ENCODE measurements around the gene LCP2. TPM values are rescaled to one million over a fixed set of nuclear protein-coding genes. Genes with fewer than 3 reads are reported as not detected.
"Not testable (repeated sequence)": the region's sequence is repeated elsewhere in the genome, so short reads cannot be mapped to it uniquely, and the experiment has no call there.

The LCP2 gene
- polyA plus RNA-seq, 6 donors from 2014 or later: 2.9 to 28.7 (median 9.5) TPM

DNA sequence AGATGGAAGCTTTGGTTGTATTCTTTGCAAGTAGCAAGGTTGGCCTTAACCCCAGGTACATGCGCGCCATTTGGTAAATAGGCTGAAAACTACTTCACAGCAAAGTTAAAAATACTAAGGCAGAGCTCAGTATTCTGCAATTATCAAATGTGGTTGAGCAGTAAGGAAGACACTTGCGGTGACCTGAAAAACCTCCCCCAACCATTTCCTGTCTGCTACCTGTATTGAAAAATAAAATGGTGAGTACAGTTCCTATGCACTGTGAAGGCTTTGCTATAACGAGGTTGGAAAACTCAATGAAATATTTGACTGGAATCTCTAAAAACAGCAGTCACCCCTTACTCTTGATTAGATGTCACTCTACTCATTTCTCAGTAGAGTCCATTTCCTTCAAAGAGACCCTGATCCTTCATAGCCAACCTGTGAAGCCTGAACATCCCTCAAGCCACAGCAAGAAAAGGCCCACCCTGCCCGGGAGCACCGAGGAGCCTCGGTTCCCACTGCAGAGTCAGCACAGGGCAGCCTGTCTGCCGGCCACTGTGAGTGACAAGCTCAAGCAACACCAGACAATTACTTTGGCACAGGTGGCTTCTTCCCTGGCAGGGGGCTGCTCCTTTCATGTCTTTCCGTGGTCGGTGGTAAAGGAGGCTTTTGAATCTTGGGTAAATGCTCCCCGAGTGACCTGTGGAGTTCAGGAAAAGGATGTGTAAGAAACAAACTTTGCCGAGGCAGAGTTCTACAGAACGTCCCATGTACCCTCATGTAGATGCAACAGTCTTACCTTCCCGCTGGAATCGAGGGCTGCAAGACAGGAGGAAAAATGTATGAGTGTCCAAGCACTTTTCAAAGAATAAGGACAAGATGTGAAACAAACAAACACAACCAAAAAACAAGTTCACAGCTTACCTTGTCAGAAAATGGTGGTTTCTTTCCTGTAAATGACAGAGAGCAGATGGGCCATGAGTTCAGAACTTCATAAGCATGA is 35.2 kb downstream of the LCP2 start:
- ATAC-seq (ENCODE audit: low read depth in 2 of 2) (no peak), DNase-seq (no peak)
- no peak overlapping the region for H3K27ac Mint-ChIP-seq
- H3K9me3 Mint-ChIP-seq: no peaks in the 10 kb centered on the region
- no peak overlapping the region for H3K4me3 Mint-ChIP-seq
- peaks cover 0 to 31% of the 10 kb centered on the region in 2 donors for H3K36me3 Mint-ChIP-seq
- peaks cover 0 to 7% (median 5%) of the 10 kb centered on the region in 3 donors for H3K27me3 Mint-ChIP-seq
- peaks cover 0 to 1% (median under 1%) of the 10 kb centered on the region in 3 donors for H3K4me1 Mint-ChIP-seq

DNA sequence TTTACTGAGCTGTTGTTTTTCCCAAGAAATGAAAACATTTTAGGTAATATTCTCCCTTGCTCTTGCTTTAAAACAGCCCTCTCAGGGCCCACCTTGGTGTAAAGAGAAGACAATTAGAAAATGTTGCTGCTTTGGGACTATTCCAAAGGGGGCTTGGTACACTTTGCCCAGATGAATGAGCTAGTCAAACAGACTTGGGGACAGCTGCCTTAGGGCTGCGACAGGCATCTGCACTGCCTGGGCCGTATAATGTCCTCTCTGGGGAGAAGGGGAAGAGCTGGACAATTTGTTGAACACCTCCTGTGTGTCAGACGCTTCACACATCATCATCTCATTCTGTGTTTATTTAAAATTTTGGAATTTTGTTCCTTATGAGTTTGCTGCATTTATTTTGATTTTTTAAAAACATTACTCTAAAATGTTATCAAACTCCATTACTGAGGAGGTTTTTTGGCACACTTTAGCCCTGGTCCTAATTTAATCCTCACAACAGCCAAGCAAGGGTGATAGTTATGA is 36.0 kb downstream of the LCP2 start:
- ATAC-seq (ENCODE audit: low read depth in 2 of 2) (no peak), DNase-seq (no peak)
- H3K27me3 Mint-ChIP-seq: peaks cover 0 to 3% (median 0%) of the 10 kb centered on the region in 3 donors
- no peaks in the 10 kb centered on the region for H3K9me3 Mint-ChIP-seq
- peaks cover 0 to 39% of the 10 kb centered on the region in 2 donors for H3K36me3 Mint-ChIP-seq
- no peak overlapping the region for H3K27ac Mint-ChIP-seq
- no peak overlapping the region for H3K4me3 Mint-ChIP-seq
- no peaks in the 10 kb centered on the region for H3K4me1 Mint-ChIP-seq

DNA sequence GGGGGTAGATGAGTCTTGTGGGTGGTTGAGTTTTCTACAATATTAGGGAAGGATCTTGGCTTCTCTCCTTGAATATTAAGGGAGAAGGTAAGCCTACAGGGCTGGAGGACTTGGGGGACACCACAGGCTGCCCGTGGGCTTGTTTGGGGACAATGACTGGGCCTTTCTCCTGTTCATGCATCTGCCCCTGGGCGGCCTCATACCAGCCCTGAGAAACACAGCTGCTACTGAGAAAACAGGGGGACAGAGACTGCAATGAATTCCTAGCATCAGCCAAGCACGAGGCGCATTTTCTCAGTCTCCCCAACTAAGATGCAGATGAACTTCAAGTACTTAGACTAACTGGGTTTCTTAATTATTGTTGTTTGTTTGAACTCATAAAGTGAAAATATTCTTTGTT is 40.2 kb downstream of the LCP2 start:
- Mint-ChIP-seq H3K4me3 (no peak overlapping the region), H3K27ac (no peak overlapping the region), H3K4me1 (no peaks in the 10 kb centered on the region), H3K27me3 (no peaks in the 10 kb centered on the region), H3K36me3 (peaks cover 0 to 46% of the 10 kb centered on the region in 2 donors), H3K9me3 (no peaks in the 10 kb centered on the region)
- DNase-seq (no peak), ATAC-seq (ENCODE audit: low read depth in 2 of 2) (no peak)

DNA sequence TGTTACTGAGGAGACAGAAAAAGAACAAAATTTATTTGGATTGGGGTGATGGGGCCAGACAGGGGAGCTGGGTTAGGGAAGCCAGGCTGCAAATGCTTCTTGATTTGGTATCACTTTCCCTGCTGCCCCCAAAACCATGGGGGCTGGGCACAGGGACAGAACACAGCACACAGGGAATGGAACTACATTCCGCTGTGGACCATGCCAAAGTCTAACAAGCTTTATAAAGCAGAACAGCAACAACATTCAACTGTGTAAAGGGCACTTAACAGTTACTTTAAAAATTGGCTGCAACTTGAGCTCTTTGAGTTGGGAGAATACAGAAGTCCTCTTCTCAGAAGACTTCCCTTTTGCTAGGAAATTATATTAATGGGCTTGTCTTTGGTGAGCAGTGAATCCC is 41.0 kb downstream of the LCP2 start:
- Mint-ChIP-seq H3K4me3 (no peak overlapping the region), H3K27ac (no peak overlapping the region), H3K4me1 (no peaks in the 10 kb centered on the region), H3K27me3 (no peaks in the 10 kb centered on the region), H3K9me3 (no peaks in the 10 kb centered on the region), H3K36me3 (peaks cover 0 to 48% of the 10 kb centered on the region in 2 donors)
- ATAC-seq (ENCODE audit: low read depth in 2 of 2) (no peak), DNase-seq (no peak)

DNA sequence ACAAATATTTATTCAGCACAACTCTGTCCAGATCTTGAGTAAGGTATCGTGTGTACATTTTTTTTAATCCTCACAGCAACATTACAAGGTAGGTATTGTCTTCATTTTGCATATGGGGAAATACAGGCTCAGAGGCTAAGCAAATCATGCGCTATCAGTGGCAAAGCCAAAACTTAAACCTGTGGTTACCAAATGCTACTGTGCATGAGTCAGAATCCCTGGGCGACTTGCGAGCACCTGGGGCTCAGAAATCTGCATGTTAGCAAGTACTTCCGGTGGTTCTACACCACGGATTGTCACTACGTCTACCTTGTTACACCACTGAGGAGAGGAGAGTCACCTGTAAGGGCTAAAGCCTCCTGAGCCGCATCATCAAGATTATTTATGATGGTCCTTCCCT is 43.5 kb downstream of the LCP2 start:
- H3K27me3 Mint-ChIP-seq: no peaks in the 10 kb centered on the region
- no peaks in the 10 kb centered on the region for H3K9me3 Mint-ChIP-seq
- no peak for DNase-seq
- peaks cover 9 to 53% of the 10 kb centered on the region in 2 donors for H3K36me3 Mint-ChIP-seq
- no peak overlapping the region for H3K4me3 Mint-ChIP-seq
- H3K4me1 Mint-ChIP-seq: no peaks in the 10 kb centered on the region
- H3K27ac Mint-ChIP-seq: no peak overlapping the region
- ATAC-seq (ENCODE audit: low read depth in 2 of 2): peak; percentile 61 to 84

DNA sequence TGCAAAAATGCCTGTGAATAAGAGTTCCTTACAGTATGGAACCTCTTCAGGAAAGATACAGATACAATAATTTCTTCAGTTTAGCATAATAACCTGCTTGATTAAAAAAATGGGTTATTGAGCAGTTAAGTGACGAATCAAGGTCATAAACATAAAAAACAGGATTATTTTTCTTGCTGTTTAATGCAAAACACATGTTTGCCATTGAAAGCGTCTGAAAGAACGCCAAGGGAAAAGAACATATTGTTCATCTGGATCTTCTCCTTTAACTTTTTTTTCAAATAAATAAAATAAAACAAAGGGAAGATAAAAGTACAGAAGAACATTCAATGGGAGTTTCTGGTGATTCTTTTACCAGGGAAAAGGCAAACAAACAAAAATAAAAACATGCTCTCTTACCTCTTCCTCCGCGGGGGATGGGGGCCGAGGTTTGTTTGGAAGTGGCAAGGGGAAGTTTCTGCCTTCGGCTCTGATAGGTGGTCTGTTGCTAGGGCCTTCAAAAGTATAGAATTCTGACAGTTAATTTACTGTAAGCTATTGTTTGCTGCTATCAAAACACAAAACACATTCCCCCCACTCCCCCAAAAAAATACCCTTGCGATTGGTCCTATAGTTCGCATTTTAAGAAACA is 44.7 kb downstream of the LCP2 start:
- H3K9me3 Mint-ChIP-seq: no peaks in the 10 kb centered on the region
- peaks cover 11 to 48% of the 10 kb centered on the region in 2 donors for H3K36me3 Mint-ChIP-seq
- no peaks in the 10 kb centered on the region for H3K4me1 Mint-ChIP-seq
- H3K4me3 Mint-ChIP-seq: no peak overlapping the region
- no peak overlapping the region for H3K27ac Mint-ChIP-seq
- no peak for ATAC-seq (ENCODE audit: low read depth in 2 of 2)
- H3K27me3 Mint-ChIP-seq: no peaks in the 10 kb centered on the region
- no peak for DNase-seq

DNA sequence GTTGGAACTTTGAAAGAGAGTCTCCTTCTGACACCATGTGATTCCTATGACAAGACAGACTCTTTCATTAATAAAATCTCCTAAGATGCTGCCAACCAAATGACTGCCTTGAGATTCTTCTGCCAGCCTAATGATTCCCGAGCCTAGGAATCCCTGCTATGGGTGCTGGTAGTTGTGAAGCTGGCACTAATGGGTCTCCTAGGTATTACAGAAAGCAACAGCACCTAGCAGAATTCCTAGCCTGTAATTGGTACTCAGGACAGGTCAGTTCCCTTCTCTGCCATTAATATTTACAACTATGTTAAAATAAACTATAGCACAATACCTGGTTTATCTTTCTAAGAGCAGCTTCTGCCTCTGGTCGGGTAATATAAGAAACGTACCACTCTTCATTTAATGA is 45.5 kb downstream of the LCP2 start:
- H3K27me3 Mint-ChIP-seq: no peaks in the 10 kb centered on the region
- H3K27ac Mint-ChIP-seq: no peak overlapping the region
- no peak for DNase-seq
- no peak for ATAC-seq (ENCODE audit: low read depth in 2 of 2)
- no peaks in the 10 kb centered on the region for H3K9me3 Mint-ChIP-seq
- no peaks in the 10 kb centered on the region for H3K4me1 Mint-ChIP-seq
- H3K36me3 Mint-ChIP-seq: peaks cover 18 to 48% of the 10 kb centered on the region in 2 donors
- no peak overlapping the region for H3K4me3 Mint-ChIP-seq

DNA sequence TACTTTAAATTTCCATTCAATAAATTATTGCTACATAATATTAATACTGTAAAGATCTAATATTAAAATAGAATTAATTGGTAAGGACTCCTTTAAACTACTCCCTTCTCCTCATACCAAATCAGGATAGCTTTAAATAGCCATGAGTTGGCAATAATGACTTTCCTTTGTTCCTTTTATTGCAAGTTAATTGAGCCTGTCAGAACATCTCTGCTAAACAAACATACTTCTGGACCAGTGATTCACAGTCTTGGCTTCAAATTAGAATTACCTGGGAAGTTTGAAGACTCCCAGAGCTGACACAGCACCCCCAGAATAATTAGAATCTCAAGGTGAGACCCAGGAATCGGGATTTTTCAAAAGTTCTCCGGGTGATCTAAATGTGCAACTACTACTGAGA is 46.1 kb downstream of the LCP2 start:
- Mint-ChIP-seq H3K27me3 (no peaks in the 10 kb centered on the region), H3K4me1 (no peaks in the 10 kb centered on the region), H3K9me3 (no peaks in the 10 kb centered on the region), H3K36me3 (peaks cover 18 to 47% of the 10 kb centered on the region in 2 donors), H3K4me3 (no peak overlapping the region), H3K27ac (peak overlapping the region in 1 of 6 donors; percentile 4)
- no peak for ATAC-seq (ENCODE audit: low read depth in 2 of 2)
- no peak for DNase-seq

DNA sequence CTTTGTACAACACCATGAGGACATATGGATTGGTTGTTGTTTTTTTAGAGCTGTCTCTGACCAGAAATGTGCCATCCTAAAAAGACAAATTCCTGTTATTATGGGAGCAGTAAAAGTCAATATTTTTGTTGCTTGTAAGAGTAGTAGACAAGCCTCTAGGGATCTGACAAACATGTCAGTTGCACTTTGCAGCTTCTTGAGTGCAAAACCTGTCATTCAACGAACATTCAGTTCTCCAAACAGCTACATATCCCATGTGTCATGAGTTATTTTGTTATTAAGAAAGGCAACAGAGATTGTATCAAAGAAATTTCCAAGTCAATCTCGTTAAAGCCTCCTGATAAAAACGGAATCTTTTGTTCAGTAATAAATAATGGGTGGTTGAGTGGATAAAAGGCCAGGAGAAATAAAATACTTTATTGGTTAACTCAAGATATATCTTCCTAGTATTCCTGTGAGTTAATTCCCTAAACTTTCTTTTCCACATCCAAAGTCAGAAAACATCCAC is 46.7 kb downstream of the LCP2 start:
- H3K36me3 Mint-ChIP-seq: peaks cover 18 to 47% of the 10 kb centered on the region in 2 donors
- no peak for DNase-seq
- no peak for ATAC-seq (ENCODE audit: low read depth in 2 of 2)
- H3K27ac Mint-ChIP-seq: no peak overlapping the region
- no peak overlapping the region for H3K4me3 Mint-ChIP-seq
- no peaks in the 10 kb centered on the region for H3K9me3 Mint-ChIP-seq
- peaks cover 0 to 2% (median 0%) of the 10 kb centered on the region in 3 donors for H3K27me3 Mint-ChIP-seq
- H3K4me1 Mint-ChIP-seq: no peaks in the 10 kb centered on the region

DNA sequence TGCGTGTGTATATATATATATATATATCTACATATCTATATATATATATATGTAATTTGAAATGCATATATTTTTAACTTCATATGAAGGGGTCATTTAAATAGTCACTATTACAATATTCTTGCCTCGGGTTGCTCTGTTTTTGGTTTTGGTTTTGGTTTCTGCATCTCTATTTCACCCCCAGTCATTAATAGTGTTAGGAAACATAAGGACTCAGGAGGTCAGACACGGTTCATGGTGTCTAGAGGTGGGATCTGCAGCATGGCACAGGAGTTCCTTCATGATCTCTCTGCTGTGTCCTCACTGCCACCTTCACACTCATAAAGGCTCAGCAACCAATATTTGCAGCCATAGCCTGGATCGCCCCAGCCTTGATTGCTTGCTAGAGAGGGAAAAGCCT is 48.2 kb downstream of the LCP2 start:
- H3K27me3 Mint-ChIP-seq: peaks cover 0 to 6% (median 0%) of the 10 kb centered on the region in 3 donors
- DNase-seq (no peak), ATAC-seq (ENCODE audit: low read depth in 2 of 2) (no peak)
- no peaks in the 10 kb centered on the region for H3K9me3 Mint-ChIP-seq
- H3K36me3 Mint-ChIP-seq: peaks cover 18 to 45% of the 10 kb centered on the region in 2 donors
- H3K4me3 Mint-ChIP-seq: no peak overlapping the region
- H3K4me1 Mint-ChIP-seq: no peaks in the 10 kb centered on the region
- no peak overlapping the region for H3K27ac Mint-ChIP-seq

DNA sequence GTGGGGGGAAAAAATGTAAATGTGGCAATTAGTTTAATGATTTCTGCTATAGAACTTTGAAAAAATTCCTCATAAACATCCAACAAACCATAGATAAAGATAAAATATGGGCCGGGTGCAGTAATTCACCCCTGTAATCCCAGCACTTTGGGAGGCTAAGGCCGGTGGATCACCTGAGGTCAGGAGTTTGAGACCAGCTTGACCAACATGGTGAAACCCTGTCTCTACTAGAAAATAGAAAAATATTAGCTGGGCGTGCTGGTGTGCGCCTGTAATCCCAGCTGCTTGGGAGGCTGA is 48.7 kb downstream of the LCP2 start:
- H3K27ac Mint-ChIP-seq; H3K9me3 Mint-ChIP-seq; H3K4me1 Mint-ChIP-seq; H3K4me3 Mint-ChIP-seq; DNase-seq; ATAC-seq (ENCODE audit: low read depth in 2 of 2); H3K27me3 Mint-ChIP-seq: not testable (repeated sequence)
- H3K36me3 Mint-ChIP-seq: peaks cover 18 to 45% of the 10 kb centered on the region in 2 donors

DNA sequence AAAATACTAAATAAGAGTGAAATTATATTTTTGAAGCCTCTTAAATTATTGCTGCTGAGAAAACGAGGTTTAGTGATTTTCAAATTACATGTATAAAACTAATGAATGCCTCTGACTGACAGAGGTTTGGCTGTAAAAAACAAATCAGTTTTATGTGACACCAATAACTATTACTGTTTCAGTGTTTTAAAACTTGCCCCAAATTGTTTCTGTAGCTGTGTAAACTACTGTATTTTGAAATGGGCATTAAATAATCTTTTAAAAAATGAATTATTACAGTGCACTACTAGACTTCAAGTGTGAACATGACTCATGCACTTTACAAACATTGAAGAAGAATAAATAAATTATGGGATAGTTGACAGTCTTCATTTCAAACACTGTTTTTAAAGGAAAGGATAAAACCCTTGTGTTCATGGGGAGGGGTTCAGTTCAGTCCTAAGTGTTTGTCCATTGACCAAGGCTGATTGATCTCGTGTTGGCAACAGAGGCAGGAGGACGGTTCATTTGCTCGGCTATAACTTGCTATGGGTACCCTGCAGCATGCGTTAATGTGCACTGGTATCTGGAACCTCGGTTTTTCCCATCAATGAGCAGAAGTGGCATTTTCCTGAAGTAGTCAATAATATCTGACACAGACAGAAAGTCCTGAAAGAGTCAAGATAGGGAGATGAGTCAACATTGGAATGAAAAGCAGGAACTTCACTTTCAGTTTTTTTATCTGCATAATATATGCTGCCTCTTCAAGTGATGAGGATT is 49.2 kb downstream of the LCP2 start:
- no peaks in the 10 kb centered on the region for H3K4me1 Mint-ChIP-seq
- H3K4me3 Mint-ChIP-seq: no peak overlapping the region
- no peaks in the 10 kb centered on the region for H3K9me3 Mint-ChIP-seq
- peaks cover 0 to 6% (median 0%) of the 10 kb centered on the region in 3 donors for H3K27me3 Mint-ChIP-seq
- peak overlapping the region in 1 of 6 donors; percentile 42 for H3K27ac Mint-ChIP-seq
- DNase-seq (no peak), ATAC-seq (ENCODE audit: low read depth in 2 of 2) (no peak)
- peaks cover 18 to 45% of the 10 kb centered on the region in 2 donors for H3K36me3 Mint-ChIP-seq

DNA sequence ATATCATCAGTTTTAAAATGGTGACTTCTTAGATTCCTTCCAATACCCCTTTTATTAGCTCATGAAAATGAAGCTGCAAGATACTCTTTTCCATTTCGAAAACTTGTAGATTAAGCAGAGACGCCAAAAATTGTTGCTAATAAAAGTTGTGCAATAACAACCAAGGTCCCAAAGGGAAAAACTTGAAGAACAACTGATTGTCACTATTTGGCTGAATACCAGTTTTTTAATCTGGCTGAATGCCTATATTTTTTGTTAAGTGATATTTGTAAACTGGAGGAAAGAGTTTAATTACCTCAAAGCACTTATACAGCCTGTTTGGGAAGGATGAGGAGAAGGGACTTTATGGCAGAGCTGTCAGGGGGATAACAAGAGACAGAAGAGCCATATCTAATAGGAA is 50.2 kb downstream of the LCP2 start:
- Mint-ChIP-seq H3K36me3 (peaks cover 18 to 45% of the 10 kb centered on the region in 2 donors), H3K4me3 (no peak overlapping the region), H3K9me3 (no peaks in the 10 kb centered on the region), H3K4me1 (no peaks in the 10 kb centered on the region), H3K27ac (no peak overlapping the region), H3K27me3 (peaks cover 0 to 6% (median 0%) of the 10 kb centered on the region in 3 donors)
- DNase-seq (no peak), ATAC-seq (ENCODE audit: low read depth in 2 of 2) (no peak)
